C1 segment of cervical spinal cord (tissue), 14 donors: ENCODE measurements around the gene ZNF615.
"Not testable (repeated sequence)": the region's sequence is repeated elsewhere in the genome, so short reads cannot be mapped to it uniquely, and the experiment has no call there.

Source experiments
- DNase-seq, 14 donors: peaks; one replicate each; lab custom pipeline; 2025; lab: John Stamatoyannopoulos, UW

ZNF615 gene

GRCh38 chr19:51980926-51981325 lies 27.1 kb downstream of the ZNF615 start:
- DNase-seq: not testable (repeated sequence)

DNA sequence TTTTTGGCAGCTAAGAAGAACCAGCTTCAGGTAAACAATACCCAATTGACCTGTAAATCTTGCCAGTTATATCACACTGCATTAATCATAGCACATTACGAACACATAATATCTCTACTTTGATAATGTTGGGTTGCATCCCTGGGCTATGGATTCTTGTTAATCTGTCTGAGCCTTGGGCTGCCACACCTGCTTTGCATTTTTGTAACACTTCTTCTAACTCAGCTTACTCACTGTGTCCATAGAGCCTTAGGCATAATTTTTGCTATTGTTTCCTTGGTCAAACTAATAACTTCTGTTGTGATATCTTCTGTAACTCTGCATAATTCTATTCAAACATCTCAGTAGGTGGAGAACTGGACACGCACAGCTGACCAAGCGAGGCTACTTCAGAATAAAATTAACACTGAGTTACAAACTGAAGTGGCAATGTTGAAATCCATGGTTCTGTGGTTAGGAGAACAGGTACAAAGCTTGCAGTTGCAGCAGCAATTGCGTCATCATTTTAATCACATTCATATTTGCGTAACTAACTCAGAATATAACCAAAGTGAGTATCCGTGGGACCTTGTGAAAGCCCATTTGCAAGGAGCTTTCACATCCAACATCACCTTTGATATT lies 27.8 kb downstream of the ZNF615 start:
- no peak for DNase-seq

- no peak for DNase-seq
These were observed 29.1 kb downstream of the ZNF615 start for GRCh38 chr19:51978882-51979281.

DNA sequence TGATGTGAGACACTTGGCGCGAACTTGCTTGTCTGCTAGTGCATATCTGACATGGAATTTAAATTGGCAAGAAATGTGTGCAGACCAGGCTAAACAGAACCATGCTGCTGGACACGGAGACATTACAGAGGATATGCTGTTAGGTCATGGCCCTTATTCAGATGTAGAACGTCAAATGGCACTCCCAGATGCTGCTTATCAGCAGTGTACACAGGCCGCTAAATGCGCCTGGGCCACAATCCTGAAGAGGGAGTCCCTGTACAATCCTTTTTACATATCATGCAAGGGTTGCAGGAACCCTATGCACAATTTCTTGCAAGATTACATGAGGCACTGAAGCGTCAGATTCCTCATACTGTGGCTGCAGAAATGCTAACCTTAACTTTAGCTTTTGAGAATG lies 30.7 kb downstream of the ZNF615 start:
- no peak for DNase-seq

DNA sequence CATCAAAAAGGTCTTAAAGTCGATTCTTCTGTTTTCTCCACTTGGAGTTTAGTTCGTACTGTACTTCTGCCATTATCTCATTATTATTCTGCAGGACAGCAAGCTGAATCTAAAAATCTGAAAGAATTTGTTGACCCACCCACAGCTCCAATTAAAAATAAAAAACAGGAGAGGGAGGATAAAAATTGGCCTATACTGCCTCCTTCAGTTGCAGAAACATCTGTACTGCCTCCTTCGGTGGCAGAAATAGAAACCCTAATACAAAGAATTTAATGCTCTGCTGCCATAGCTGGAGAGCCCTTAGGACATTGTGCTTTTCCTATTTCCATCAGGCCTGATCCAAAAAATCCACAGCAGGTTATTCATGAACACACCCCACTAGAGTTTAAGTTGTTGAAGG lies 31.2 kb downstream of the ZNF615 start:
- no peak for DNase-seq

- not testable (repeated sequence) for DNase-seq
These were observed 32.2 kb downstream of the ZNF615 start for GRCh38 chr19:51975787-51976186.

DNA sequence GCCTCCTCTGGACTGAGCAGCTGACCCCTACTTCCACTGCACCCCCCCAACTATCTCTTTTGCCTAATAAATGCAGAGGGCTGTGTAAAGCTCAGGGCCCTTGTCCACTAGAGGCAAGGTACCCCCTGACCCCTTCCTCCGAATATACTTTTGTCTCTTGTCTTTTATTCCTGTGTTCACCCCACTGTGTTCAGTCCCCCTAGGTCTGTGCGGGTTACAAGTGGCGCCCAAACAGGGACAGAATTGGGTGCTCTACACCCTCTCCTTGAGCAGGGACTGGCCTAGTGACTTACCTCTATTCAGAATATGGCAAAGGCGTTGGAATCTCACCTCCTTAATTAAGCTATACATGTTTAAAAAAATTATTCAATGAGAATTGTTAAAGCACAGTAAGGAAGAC lies 36.4 kb downstream of the ZNF615 start:
- no peak for DNase-seq

GRCh38 chr19:51970718-51971117 lies 37.3 kb downstream of the ZNF615 start:
- no peak for DNase-seq

DNA sequence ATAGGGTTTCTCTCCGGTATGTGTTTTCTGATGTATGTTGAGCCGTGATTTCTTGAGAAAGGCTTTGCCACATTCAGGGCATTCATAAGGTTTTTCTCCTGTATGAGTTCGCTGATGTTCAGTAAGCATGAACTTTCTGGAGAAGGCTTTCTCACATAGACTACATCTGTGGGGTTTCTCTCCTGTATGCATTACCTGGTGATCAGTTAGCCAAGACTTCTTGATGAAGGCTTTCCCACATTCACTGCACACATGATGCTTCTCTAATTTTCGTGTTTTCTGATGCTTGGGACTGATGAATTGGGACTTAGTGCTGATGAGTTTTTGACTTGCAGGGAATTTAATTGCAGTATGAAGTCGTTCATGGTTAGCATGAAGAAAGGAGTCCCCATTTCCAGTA lies 42.4 kb downstream of the ZNF615 start:
- DNase-seq: no peak

- not testable (repeated sequence) for DNase-seq
These were observed 47.3 kb downstream of the ZNF615 start for GRCh38 chr19:51960621-51961233.

DNA sequence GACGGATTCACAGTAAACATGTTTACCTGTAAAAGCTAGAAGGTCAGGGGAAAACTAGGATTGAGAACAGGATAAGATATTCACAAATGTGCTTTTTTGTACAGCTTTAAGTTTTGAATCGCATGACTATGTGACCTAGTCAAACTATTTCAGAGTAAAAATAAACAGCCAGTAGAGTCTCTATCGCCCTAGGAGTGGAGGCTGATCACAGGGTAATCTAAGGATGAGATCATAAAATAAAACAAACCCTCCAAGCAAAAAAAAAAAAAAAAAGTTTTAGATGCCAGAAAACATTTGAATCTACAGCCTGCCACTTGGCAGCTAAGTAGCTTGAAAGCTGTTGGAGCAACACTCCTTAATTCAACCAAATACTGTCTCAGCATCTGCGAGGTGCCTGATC lies 48.2 kb downstream of the ZNF615 start:
- DNase-seq: no peak

- not testable (repeated sequence) for DNase-seq
These were observed 50.2 kb downstream of the ZNF615 start for GRCh38 chr19:51957846-51958245.

DNA sequence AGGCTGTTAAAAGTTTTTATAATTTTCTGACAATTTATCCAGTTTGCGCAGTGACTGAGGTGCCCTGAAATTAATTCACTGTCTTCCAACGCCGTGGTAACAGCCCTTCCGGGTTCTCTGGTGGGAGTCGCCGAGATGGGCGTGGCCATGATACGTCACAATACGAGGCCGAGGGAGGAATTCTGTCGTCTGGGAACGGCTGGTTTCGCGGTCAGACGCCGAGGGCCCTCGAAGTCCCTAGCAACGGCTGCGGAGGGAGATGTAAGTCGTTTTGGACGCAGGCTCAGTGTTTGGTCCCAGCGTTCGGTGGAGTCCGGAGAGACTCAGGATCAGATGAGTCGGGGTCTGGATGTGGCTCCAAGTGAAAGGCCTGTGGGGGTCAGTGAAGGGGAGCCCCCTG lies 59.0 kb downstream of the ZNF615 start:
- peak in 10 of 14 donors; percentile 1 to 26 (median 5) for DNase-seq

GRCh38 chr19:51946602-51947001 lies 61.4 kb downstream of the ZNF615 start:
- no peak for DNase-seq

DNA sequence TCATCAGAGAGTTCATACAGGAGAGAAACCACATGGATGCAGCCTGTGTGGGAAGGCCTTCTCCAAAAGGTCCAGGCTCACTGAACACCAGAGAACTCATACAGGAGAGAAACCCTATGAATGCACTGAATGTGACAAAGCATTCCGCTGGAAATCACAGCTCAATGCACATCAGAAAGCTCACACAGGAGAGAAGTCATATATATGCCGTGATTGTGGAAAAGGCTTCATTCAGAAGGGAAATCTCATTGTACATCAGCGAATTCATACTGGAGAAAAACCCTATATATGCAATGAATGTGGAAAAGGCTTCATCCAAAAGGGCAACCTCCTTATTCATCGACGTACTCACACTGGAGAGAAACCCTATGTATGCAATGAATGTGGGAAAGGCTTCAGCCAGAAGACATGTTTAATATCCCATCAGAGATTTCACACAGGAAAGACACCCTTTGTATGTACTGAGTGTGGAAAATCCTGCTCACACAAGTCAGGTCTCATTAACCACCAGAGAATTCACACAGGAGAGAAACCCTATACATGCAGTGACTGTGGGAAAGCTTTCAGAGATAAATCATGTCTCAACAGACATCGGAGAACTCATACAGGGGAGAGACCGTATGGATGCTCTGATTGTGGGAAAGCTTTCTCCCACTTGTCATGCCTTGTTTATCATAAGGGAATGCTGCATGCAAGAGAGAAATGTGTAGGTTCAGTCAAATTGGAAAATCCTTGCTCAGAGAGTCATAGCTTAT lies 63.0 kb downstream of the ZNF615 start:
- no peak for DNase-seq
